ENCODE data around the gene GAL3ST2.
"Not testable (repeated sequence)": the region's sequence is repeated elsewhere in the genome, so short reads cannot be mapped to it uniquely, and the experiment has no call there.

The GAL3ST2 gene

DNA sequence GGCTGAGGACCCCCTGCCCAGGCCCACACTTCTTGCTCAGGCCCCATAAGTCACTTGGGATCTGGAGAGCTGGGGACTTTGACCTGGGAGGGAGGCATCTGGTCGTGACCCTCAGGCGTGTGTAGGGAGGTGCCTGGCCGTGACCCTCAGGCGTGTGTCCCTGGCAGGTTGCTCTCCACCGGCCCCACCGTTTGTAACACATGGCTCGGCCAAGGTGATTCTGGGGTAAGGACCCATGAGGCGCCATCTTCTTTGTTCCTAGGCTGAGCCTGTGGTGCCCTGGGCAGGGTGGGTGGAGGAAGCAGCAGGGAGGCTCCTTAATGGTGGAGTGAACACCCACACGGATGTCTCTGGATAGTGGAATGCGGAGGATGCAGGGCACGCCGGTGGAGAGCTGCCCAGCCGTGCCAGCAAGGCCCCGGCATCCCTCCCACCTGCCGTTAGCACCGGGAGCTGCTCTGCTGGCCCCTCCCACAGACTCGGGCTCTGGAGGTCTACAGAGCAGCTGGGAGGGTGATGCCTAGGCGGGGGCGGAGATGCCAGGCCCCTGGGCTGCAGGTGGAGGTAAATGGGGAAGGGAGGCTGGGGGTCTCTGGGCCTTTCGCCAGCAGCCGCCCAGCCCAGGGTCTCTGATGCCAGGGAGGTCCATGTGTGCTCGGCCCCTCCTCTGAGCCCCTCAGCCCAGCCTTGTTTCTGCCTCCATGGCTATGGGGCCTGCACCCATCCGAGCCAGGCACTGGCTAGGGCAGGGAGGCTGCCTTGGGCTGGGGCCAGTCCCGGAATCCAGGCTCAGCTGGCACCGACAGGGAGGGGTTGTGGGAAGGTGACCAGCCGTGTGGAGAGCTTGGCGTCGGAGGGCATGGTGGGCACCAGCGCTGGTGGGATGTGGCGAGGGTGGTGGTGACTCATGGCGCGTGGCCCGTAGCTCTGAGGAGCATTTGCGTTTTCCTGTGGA, 1.1 kb upstream of the GAL3ST2 start:
- Histone ChIP-seq H3K27me3 (replicated peaks; ENCODE audit: control insufficient read depth, insufficient read depth, low read length, poor library complexity, severe bottlenecking) (no peaks in the 10 kb centered on the region), H3K4me1 (ENCODE audit: control insufficient read depth, insufficient read depth, low read length, poor library complexity, severe bottlenecking) (peaks cover 6% of the 10 kb centered on the region), H3K9me3 (ENCODE audit: control insufficient read depth, low read length) (no peaks in the 10 kb centered on the region), H3K27ac (ENCODE audit: insufficient read depth, low read length, poor library complexity, severe bottlenecking) (no peak overlapping the region), H3K36me3 (ENCODE audit: control insufficient read depth, insufficient read depth, low read length) (no peaks in the 10 kb centered on the region), H3K4me3 (ENCODE audit: insufficient read depth, low read depth, low read length, poor library complexity, severe bottlenecking) (no peak overlapping the region)
- DNase-seq: no peak

DNA sequence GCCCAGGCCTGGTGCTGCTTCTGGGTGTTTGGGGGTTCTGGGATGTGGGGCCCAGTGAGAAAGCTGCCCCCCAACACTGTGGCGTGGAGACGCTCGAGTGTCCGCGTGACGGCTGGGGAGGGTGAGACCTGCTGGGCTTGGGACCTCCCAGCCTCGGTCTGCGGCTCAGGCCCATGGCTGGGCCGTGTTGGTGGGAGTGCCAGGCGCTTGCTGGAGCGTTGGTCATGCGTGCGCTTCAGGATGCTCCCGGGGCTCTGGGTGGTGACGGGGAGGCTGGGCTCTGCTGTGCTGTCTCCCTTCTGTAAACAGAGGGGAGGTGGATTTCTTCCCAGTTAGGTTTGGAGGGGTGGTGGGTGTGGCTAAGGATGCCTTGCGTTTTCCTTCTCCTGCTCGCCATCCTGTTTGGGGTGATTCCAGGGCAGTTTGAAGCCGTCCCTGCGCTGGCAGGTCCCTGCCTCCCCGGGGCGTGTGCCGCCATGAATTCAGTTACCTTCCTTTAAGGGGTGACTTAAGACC, 606 bp downstream of the GAL3ST2 start:
- H3K36me3 ChIP-seq (ENCODE audit: control insufficient read depth, insufficient read depth, low read length): no peaks in the 10 kb centered on the region
- DNase-seq: no peak
- H3K4me1 ChIP-seq (ENCODE audit: control insufficient read depth, insufficient read depth, low read length, poor library complexity, severe bottlenecking): peaks cover 6% of the 10 kb centered on the region

DNA sequence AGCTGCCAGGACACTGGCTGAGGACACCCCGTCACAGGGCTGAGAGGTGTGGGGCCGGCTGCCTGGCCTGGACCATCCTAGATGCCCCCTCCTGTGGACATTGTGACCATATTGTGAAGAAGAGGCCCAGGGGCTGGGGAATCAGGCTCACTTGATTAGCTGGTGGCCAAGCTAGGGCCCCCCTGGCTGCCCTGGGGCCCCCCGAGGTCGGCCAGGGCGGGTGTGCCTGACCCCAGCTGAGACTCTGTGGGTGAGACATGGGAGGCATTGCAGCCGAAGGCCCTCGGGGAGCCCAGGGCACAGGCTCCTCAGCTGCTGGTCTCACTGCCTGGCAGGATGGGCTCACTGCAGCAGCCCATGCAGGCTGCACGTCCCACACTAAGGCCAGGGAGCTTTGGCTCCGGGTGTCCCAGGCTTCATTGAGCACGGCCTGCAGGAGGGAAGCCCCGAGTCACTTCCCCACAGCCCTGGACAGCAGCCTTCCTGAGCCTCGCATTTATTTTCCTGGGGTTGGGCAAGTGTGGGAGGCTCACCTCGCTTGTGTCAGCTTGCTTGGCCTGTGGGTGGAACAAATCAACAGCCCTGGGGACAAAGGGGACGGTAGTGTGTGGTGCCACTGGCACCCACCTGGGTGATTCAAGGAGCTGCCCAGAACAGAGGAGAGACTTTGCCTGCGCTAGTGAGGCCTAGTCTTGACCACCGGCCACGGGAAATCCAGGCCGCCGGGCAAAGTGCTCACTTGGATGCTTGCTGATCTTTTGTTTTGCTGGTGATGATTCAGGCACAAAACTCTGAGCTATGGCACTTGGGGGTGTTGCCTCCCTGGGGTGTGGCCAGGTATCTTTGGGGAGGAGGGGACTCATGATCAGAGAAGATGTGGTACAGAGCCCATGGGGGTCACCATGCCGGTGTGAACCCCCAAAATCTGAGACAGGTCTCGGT, 1.3 kb downstream of the GAL3ST2 start:
- Histone ChIP-seq H3K4me3 (ENCODE audit: insufficient read depth, low read depth, low read length, poor library complexity, severe bottlenecking) (no peak overlapping the region), H3K27ac (ENCODE audit: insufficient read depth, low read length, poor library complexity, severe bottlenecking) (no peak overlapping the region), H3K4me1 (ENCODE audit: control insufficient read depth, insufficient read depth, low read length, poor library complexity, severe bottlenecking) (peaks cover under 1% of the 10 kb centered on the region), H3K36me3 (ENCODE audit: control insufficient read depth, insufficient read depth, low read length) (no peaks in the 10 kb centered on the region), H3K27me3 (replicated peaks; ENCODE audit: control insufficient read depth, insufficient read depth, low read length, poor library complexity, severe bottlenecking) (no peaks in the 10 kb centered on the region), H3K9me3 (ENCODE audit: control insufficient read depth, low read length) (no peaks in the 10 kb centered on the region)
- DNase-seq: no peak

More for the DNA sequence above, 606 bp downstream of the GAL3ST2 start:
- Histone ChIP-seq H3K9me3 (ENCODE audit: control insufficient read depth, low read length) (no peaks in the 10 kb centered on the region), H3K27ac (ENCODE audit: insufficient read depth, low read length, poor library complexity, severe bottlenecking) (no peak overlapping the region), H3K27me3 (replicated peaks; ENCODE audit: control insufficient read depth, insufficient read depth, low read length, poor library complexity, severe bottlenecking) (no peaks in the 10 kb centered on the region), H3K4me3 (ENCODE audit: insufficient read depth, low read depth, low read length, poor library complexity, severe bottlenecking) (no peak overlapping the region)

DNA sequence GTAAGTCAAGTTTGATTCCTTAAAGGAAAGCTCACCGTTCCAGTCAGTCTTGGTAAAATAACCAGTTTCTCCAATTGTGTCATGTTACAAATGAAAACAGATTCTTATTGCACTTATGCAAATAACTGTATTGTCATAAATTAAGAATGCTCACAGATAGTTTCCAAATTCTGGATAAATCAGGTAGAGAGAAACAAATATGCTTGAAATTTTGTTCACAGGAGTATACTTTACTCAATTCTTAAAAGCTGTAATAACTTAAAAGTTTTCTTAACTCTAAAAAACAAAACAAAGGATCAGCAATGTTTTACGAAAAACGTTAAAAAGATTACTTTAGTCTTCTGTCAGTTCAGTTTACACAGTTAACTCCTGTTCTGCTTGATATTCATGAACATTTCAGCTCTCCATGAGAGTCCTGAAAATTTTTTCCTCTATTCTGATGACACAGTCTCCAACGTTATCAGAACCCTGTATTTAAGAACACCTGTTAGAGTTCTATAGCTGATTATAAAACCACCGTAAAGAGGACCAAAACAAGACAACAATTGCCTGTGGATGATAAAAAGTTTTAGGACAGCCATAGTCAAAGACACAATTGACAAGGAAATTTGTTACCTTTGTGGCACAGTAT, 4.4 kb downstream of the GAL3ST2 start:
- Histone ChIP-seq H3K4me3 (ENCODE audit: insufficient read depth, low read depth, low read length, poor library complexity, severe bottlenecking) (no peak overlapping the region), H3K27me3 (replicated peaks; ENCODE audit: control insufficient read depth, insufficient read depth, low read length, poor library complexity, severe bottlenecking) (no peaks in the 10 kb centered on the region), H3K36me3 (ENCODE audit: control insufficient read depth, insufficient read depth, low read length) (no peaks in the 10 kb centered on the region), H3K4me1 (ENCODE audit: control insufficient read depth, insufficient read depth, low read length, poor library complexity, severe bottlenecking) (no peaks in the 10 kb centered on the region), H3K9me3 (ENCODE audit: control insufficient read depth, low read length) (no peaks in the 10 kb centered on the region), H3K27ac (ENCODE audit: insufficient read depth, low read length, poor library complexity, severe bottlenecking) (no peak overlapping the region)
- DNase-seq: no peak

DNA sequence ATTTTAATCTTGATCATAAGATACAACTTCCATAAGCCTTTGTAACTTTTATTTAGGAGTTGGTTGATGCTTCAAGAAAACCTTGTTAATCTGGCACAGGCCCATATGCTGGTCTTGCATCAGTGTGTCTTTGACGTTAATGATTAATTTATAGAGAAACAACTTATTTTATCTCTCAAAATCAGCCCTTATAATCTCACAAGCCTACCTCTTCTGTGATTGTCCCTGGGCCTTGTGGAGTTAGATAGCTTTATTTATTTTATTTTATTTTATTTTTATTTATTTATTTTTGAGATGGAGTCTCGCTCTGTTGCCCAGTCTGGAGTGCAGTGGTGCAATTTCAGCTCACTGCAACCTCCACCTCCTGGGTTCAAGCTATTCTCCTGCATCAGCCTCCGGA, 5.4 kb downstream of the GAL3ST2 start:
- not testable (repeated sequence) for H3K27ac ChIP-seq (ENCODE audit: insufficient read depth, low read length, poor library complexity, severe bottlenecking); H3K27me3 ChIP-seq (replicated peaks; ENCODE audit: control insufficient read depth, insufficient read depth, low read length, poor library complexity, severe bottlenecking); H3K4me3 ChIP-seq (ENCODE audit: insufficient read depth, low read depth, low read length, poor library complexity, severe bottlenecking); DNase-seq; H3K9me3 ChIP-seq (ENCODE audit: control insufficient read depth, low read length); H3K36me3 ChIP-seq (ENCODE audit: control insufficient read depth, insufficient read depth, low read length); H3K4me1 ChIP-seq (ENCODE audit: control insufficient read depth, insufficient read depth, low read length, poor library complexity, severe bottlenecking)

DNA sequence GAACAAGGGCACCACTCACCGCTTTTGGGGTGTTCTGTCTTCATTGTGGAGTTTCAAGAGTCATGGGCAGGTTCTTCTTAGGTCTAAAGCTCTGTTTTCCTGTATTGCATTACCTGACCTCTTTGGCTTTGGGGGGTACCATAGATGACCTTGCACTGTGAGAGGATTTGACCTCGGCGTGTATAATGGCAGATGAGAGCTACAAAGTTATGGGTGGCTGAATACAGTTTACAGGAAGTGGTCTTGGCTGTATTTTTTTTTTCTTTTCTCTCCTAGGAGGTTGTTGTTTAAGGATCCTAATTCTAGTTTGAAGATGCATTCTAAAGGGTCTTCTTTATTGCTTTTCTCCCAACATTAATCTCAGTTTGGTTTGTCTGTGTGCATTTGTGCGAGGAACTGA, 11.5 kb downstream of the GAL3ST2 start:
- H3K9me3 ChIP-seq (ENCODE audit: control insufficient read depth, low read length): no peaks in the 10 kb centered on the region
- H3K27me3 ChIP-seq (replicated peaks; ENCODE audit: control insufficient read depth, insufficient read depth, low read length, poor library complexity, severe bottlenecking): no peaks in the 10 kb centered on the region
- no peak overlapping the region for H3K27ac ChIP-seq (ENCODE audit: insufficient read depth, low read length, poor library complexity, severe bottlenecking)
- H3K36me3 ChIP-seq (ENCODE audit: control insufficient read depth, insufficient read depth, low read length): no peaks in the 10 kb centered on the region
- no peak for DNase-seq
- no peaks in the 10 kb centered on the region for H3K4me1 ChIP-seq (ENCODE audit: control insufficient read depth, insufficient read depth, low read length, poor library complexity, severe bottlenecking)
- H3K4me3 ChIP-seq (ENCODE audit: insufficient read depth, low read depth, low read length, poor library complexity, severe bottlenecking): no peak overlapping the region

DNA sequence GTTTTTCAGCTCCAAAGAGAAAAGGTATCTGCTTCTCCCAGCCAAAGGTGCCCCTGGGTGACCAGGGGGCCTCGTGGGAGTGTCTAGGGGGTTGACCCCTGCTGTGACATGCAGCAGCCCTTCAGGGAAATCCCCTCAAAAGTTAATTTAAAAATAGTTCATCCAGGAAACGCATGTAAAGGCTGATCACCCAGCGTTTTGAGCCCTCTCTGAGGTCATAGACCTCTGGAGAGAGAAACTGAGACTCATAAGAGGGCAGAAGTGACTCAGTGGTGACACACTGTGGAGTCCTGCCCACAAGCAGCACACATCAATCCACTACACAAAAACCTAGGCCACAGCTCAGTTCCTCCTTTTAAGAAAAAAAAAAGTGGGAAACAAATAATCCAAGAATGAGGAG, 11.9 kb downstream of the GAL3ST2 start:
- no peaks in the 10 kb centered on the region for H3K9me3 ChIP-seq (ENCODE audit: control insufficient read depth, low read length)
- no peak overlapping the region for H3K27ac ChIP-seq (ENCODE audit: insufficient read depth, low read length, poor library complexity, severe bottlenecking)
- H3K27me3 ChIP-seq (replicated peaks; ENCODE audit: control insufficient read depth, insufficient read depth, low read length, poor library complexity, severe bottlenecking): no peaks in the 10 kb centered on the region
- no peaks in the 10 kb centered on the region for H3K36me3 ChIP-seq (ENCODE audit: control insufficient read depth, insufficient read depth, low read length)
- DNase-seq: no peak
- H3K4me3 ChIP-seq (ENCODE audit: insufficient read depth, low read depth, low read length, poor library complexity, severe bottlenecking): no peak overlapping the region
- no peaks in the 10 kb centered on the region for H3K4me1 ChIP-seq (ENCODE audit: control insufficient read depth, insufficient read depth, low read length, poor library complexity, severe bottlenecking)

DNA sequence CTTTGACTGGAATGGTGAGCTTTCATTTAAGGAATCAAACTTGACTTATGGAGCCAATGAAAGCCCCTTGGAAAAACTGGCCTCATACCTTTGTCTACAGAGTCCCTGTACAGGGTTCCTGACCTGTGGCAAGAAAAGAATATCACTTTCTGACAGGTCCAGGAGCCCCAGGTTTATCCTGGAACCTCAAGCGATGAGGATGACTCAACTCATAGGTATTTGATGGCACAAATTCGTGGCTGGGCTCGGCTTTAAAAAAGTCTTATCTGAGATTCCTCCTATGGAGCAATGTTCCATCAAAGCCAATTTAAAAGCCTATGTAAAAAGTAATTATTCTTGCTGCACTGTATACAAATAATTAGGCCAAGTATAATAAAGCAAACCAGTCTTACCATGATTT, 14.8 kb downstream of the GAL3ST2 start:
- not testable (repeated sequence) for H3K4me1 ChIP-seq (ENCODE audit: control insufficient read depth, insufficient read depth, low read length, poor library complexity, severe bottlenecking)

DNA sequence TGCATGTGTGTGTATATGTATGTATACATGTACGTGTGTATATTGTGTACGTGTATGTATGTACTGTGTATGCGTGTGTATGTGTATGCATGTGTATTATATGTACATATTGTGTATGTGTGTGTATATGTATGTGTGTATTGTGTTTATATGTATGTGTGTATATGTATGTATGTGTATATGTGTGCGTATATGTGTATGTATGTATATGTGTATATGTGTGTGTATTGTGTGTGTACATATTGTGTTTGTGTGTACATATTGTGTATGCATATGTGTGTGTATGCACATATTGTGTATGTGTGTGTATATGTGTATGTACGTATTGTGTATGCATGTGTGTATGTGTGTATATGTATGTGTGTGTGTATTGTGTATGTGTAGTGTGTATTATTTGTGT, 16.8 kb downstream of the GAL3ST2 start:
- H3K27ac ChIP-seq (ENCODE audit: insufficient read depth, low read length, poor library complexity, severe bottlenecking): no peak overlapping the region
- H3K4me1 ChIP-seq (ENCODE audit: control insufficient read depth, insufficient read depth, low read length, poor library complexity, severe bottlenecking): no peaks in the 10 kb centered on the region
- H3K9me3 ChIP-seq (ENCODE audit: control insufficient read depth, low read length): no peaks in the 10 kb centered on the region
- H3K4me3 ChIP-seq (ENCODE audit: insufficient read depth, low read depth, low read length, poor library complexity, severe bottlenecking): no peak overlapping the region
- H3K36me3 ChIP-seq (ENCODE audit: control insufficient read depth, insufficient read depth, low read length): no peaks in the 10 kb centered on the region
- DNase-seq: no peak
- no peaks in the 10 kb centered on the region for H3K27me3 ChIP-seq (replicated peaks; ENCODE audit: control insufficient read depth, insufficient read depth, low read length, poor library complexity, severe bottlenecking)

More for the DNA sequence above, 14.8 kb downstream of the GAL3ST2 start:
- not testable (repeated sequence) for H3K27me3 ChIP-seq (replicated peaks; ENCODE audit: control insufficient read depth, insufficient read depth, low read length, poor library complexity, severe bottlenecking); DNase-seq; H3K27ac ChIP-seq (ENCODE audit: insufficient read depth, low read length, poor library complexity, severe bottlenecking); H3K36me3 ChIP-seq (ENCODE audit: control insufficient read depth, insufficient read depth, low read length); H3K9me3 ChIP-seq (ENCODE audit: control insufficient read depth, low read length); H3K4me3 ChIP-seq (ENCODE audit: insufficient read depth, low read depth, low read length, poor library complexity, severe bottlenecking)

Measured in effector memory CD4-positive, alpha-beta T cell (primary cell).